Dermis microvascular lymphatic vessel endothelial cell (primary cell): ENCODE data around the gene AHCYL2. TPM values are rescaled to one million over a fixed set of nuclear protein-coding genes. Genes with fewer than 3 reads are reported as not detected.

Source experiments
- DNase-seq, 2 donors: peaks; one replicate each; pipeline versions ENCODE4 v3.0.0 to v3.0.0-alpha.2; 2010; ENCODE audit warnings: low read depth in 2 of 2
- total RNA-seq: library from RNA; depleted of rRNA; stranded (reverse); fragments of >200 nt; gene quantifications from 2 replicates; pipeline ENCODE4 v1.2.1, GENCODE V29; 2014

AHCYL2 gene
- total RNA-seq, result 4.0 and 7.6 TPM in 2 replicates

GRCh38 chr7:129224251-129225205, at the start of gene AHCYL2:
AHCYL2 (plus strand) TSS chr7:129225030.
- peak; percentile 88 to 97 for DNase-seq

GRCh38 chr7:129176916-129177710, 47.7 kb upstream of the AHCYL2 start:
- DNase-seq, result peak in 1 of 2 donors; percentile 24

- no peak for DNase-seq
Measured at GRCh38 chr7:129184981-129185670, 39.7 kb upstream of the AHCYL2 start.

GRCh38 chr7:129186749-129187260, 38.0 kb upstream of the AHCYL2 start:
- no peak for DNase-seq

- DNase-seq, result no peak
Measured at GRCh38 chr7:129187681-129188371, 37.0 kb upstream of the AHCYL2 start.

GRCh38 chr7:129188372-129188891, 36.4 kb upstream of the AHCYL2 start, which contains the start of gene SMO:
SMO (plus strand) TSS chr7:129188633; CDS start chr7:129189152, 519 bp downstream.
- DNase-seq, result peak in 1 of 2 donors; percentile 31

- DNase-seq, result peak in 1 of 2 donors; percentile 25
Measured at GRCh38 chr7:129188892-129189660, 35.8 kb upstream of the AHCYL2 start.

GRCh38 chr7:129189661-129190310, 35.0 kb upstream of the AHCYL2 start:
- no peak for DNase-seq

GRCh38 chr7:129191272-129191671, 33.6 kb upstream of the AHCYL2 start:
- no peak for DNase-seq

GRCh38 chr7:129193892-129194291, 30.9 kb upstream of the AHCYL2 start:
- no peak for DNase-seq

GRCh38 chr7:129197771-129198170, 27.1 kb upstream of the AHCYL2 start:
- no peak for DNase-seq

GRCh38 chr7:129199406-129199805, 25.4 kb upstream of the AHCYL2 start:
- DNase-seq, result no peak

GRCh38 chr7:129202058-129202777, 22.6 kb upstream of the AHCYL2 start:
- DNase-seq, result no peak

- no peak for DNase-seq
Measured at GRCh38 chr7:129203050-129203741, 21.6 kb upstream of the AHCYL2 start.

GRCh38 chr7:129205126-129205818, 19.6 kb upstream of the AHCYL2 start:
- DNase-seq, result no peak

- no peak for DNase-seq
Measured at GRCh38 chr7:129205987-129206785, 18.6 kb upstream of the AHCYL2 start.
